Progenitor cell of endocrine pancreas (in vitro differentiated cells): ENCODE data around the gene DTX4. TPM values are rescaled to one million over a fixed set of nuclear protein-coding genes. Genes with fewer than 3 reads are reported as not detected.

Experiments used
- DNase-seq: peaks from one replicate; pipeline ENCODE4 v3.0.0; 2021; ENCODE audit warnings: low spot score; ENCODE audit not compliant: unreplicated experiment
- H3K27ac Mint-ChIP-seq: 2 replicates; pipeline ENCODE4 v1.8.0; 2021; ENCODE audit warnings: mild to moderate bottlenecking, moderate library complexity, mixed read lengths
- H3K27me3 Mint-ChIP-seq: 2 replicates; pipeline ENCODE4 v1.8.0; 2021; ENCODE audit warnings: mixed read lengths
- H3K36me3 Mint-ChIP-seq: 2 replicates; pipeline ENCODE4 v1.8.0; 2022; ENCODE audit warnings: mixed read lengths; ENCODE audit not compliant: insufficient read depth
- H3K4me1 Mint-ChIP-seq: 2 replicates; pipeline ENCODE4 v1.8.0; 2021; ENCODE audit warnings: low read depth, mixed read lengths
- H3K4me3 Mint-ChIP-seq: 2 replicates; pipeline ENCODE4 v1.8.0; 2021; ENCODE audit warnings: low read depth, mild to moderate bottlenecking, moderate library complexity, mixed read lengths
- H3K9me3 Mint-ChIP-seq: 2 replicates; pipeline ENCODE4 v1.8.0; 2021; ENCODE audit warnings: low read depth, mixed read lengths
- total RNA-seq: library from RNA; stranded (reverse); gene quantifications from 2 replicates; pipeline ENCODE4 v1.2.1, GENCODE V29; 2021
- TF ChIP-seq, protein P1 (sequence below): fragments of 200-600 bp; sonication (generic); IDR thresholded peaks from one replicate; pipeline ENCODE4 v1.5.0; 2021; ENCODE audit warnings: antibody characterized with exemption, mild to moderate bottlenecking; ENCODE audit not compliant: unreplicated experiment

DTX4 gene
- total RNA-seq, 1 donor from 2014 or later, result 61.6 TPM

DNA sequence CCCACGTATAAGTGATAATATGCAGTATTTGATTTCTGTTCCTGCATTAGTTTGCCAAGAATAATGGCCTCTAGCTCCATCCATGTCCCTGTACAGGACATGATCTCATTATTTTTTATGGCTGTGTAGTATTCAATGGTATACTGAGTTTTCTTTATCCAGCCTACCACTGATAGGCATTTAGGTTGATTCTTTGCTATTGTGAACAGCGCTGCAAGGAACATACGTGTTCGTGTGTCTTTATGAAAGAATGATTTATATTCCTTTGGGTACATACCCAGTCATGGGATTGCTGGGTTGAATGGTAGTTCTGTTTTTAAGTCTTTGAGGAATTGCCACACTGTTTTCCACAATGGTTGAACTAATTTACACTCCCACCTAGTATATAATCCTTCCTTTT lies 30.7 kb upstream of the DTX4 start:
- H3K27me3 Mint-ChIP-seq, result no peaks in the 10 kb centered on the region
- TF ChIP-seq, protein P1, sequence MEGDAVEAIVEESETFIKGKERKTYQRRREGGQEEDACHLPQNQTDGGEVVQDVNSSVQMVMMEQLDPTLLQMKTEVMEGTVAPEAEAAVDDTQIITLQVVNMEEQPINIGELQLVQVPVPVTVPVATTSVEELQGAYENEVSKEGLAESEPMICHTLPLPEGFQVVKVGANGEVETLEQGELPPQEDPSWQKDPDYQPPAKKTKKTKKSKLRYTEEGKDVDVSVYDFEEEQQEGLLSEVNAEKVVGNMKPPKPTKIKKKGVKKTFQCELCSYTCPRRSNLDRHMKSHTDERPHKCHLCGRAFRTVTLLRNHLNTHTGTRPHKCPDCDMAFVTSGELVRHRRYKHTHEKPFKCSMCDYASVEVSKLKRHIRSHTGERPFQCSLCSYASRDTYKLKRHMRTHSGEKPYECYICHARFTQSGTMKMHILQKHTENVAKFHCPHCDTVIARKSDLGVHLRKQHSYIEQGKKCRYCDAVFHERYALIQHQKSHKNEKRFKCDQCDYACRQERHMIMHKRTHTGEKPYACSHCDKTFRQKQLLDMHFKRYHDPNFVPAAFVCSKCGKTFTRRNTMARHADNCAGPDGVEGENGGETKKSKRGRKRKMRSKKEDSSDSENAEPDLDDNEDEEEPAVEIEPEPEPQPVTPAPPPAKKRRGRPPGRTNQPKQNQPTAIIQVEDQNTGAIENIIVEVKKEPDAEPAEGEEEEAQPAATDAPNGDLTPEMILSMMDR, result no peak
- H3K4me1 Mint-ChIP-seq, result peaks cover 40% of the 10 kb centered on the region
- H3K9me3 Mint-ChIP-seq, result no peaks in the 10 kb centered on the region
- H3K4me3 Mint-ChIP-seq, result no peak overlapping the region
- DNase-seq, result no peak
- H3K36me3 Mint-ChIP-seq, result peaks cover 6% of the 10 kb centered on the region
- no peak overlapping the region for H3K27ac Mint-ChIP-seq

DNA sequence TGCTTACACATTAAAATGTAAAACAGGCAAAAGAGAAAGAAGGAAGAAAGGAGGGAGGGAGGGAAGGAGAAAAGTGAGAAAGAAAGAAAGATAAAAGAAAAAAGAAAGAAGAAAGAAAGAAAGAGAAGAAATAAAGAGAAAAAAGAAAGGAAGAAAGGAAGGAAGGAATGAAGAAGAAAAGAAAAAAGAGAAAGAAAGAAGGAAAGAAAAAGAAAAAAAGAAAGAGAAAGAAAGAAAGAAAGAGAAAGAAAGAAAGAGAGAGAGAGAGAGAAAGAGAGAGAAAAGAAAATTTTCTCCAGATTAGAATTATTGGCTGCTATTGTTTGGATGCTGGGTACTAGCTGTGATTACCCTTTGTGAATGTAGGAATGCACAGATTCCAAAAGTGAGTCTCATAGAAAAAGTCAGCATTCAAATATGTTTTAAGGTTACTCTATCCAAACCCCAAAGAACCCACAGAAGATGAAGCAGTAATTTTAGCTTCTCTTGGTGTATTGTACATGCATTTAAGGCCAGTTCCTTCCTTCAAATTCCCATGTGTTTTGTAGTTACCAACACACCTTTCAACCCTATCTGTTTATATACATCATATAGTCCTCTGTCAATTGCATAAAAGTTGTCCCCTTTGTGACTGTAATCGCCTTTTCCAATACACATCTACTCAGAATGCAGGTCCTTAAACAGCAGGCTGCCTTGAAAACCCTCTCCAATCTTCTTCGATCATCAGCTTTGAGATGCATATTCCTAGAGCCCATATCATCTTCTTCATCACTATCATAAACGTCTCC lies 30.1 kb upstream of the DTX4 start:
- Mint-ChIP-seq H3K27ac (peak overlapping the region; percentile 97), H3K9me3 (no peaks in the 10 kb centered on the region), H3K4me1 (peaks cover 38% of the 10 kb centered on the region), H3K4me3 (peak overlapping the region; percentile 88), H3K36me3 (peaks cover 6% of the 10 kb centered on the region), H3K27me3 (no peaks in the 10 kb centered on the region)
- no peak for DNase-seq
- TF ChIP-seq, protein P1, result no peak

DNA sequence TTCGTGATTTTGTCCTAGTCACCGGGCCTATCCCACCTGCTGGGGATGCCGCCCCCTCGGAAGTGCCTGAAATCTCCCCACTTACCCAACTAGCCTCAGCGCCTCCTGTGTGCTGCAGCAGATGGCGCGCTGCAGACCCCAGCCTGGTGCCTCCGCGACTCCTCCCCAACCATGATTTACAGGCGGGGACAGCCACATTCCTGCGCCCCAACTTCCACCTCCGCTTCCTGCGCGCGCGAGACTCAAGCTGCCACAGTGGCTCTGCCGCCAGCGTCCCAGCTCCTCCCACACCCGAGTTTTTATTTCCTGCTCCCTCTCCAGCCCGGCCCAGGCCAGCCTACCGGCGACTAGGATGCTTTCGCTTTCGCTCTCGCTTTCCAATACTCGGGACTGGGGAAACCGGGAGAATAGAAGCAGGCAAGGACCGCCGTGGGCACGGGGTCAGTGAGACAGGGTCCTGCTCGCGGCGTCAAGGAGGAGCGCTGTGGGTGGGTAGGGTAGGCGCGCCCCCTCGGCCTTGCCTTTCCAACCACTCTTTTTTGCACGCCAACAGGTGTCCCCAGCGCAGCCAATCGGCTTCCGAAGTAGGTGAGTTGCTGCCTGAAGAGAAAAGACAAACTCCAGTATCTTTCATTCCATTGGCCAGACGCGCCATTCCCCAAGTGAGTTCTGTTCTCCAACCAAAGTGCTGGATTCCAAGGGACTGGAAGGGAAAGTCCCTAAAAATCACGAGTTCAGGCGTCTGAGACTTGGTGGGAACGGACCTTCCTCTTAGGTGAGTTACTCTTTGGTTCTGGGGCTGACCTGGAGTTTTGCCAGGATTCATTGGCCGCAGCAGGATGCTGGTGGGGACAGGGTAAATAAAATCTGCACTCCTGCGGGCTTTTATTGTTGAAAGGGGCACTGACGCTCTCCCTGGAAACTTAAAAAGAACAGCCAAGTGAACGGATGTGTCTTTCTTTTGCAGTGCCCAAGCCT lies 29.1 kb upstream of the DTX4 start, which contains the start of gene FAM111A:
Gene FAM111A (plus strand): TSS at position 327 of the 978 bp plus-strand sequence. CDS start 6,017 bp downstream, outside the sequence.
- Mint-ChIP-seq H3K9me3 (no peaks in the 10 kb centered on the region), H3K36me3 (peaks cover 2% of the 10 kb centered on the region), H3K27me3 (no peaks in the 10 kb centered on the region), H3K4me3 (peak within 1 kb of the TSS; percentile 88), H3K4me1 (peaks cover 40% of the 10 kb centered on the region), H3K27ac (peak within 1 kb of the TSS; percentile 97)
- TF ChIP-seq, protein P1, result peak; percentile 49
- DNase-seq, result peak; percentile 67

DNA sequence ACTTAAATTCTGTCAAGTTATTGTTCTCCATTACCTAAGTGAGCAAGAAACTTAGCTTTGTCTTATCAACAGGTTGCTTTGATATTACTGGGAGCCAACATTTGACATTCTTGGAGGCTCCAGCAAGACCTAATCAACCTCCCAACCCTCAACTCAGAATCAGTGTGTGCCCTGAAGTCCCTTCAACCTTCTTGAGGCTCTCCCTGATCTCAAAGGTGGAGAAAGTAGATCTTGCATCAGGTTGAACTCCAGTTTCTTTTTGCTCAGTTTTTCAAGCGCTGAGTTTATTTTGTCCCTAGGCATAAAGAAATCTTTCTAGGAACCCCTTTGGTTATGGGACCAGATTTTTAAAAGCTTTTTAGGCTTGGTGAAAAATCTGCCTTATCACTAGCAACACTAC lies 27.8 kb upstream of the DTX4 start:
- no peaks in the 10 kb centered on the region for H3K9me3 Mint-ChIP-seq
- H3K4me1 Mint-ChIP-seq, result peaks cover 40% of the 10 kb centered on the region
- DNase-seq, result no peak
- TF ChIP-seq, protein P1, result no peak
- peak overlapping the region; percentile 88 for H3K4me3 Mint-ChIP-seq
- peaks cover 5% of the 10 kb centered on the region for H3K36me3 Mint-ChIP-seq
- H3K27me3 Mint-ChIP-seq, result no peaks in the 10 kb centered on the region
- peak overlapping the region; percentile 97 for H3K27ac Mint-ChIP-seq
